ENCODE measurements around the gene PRKAR2B.
"Not testable (repeated sequence)": the region's sequence is repeated elsewhere in the genome, so short reads cannot be mapped to it uniquely, and the experiment has no call there.

The PRKAR2B gene

DNA sequence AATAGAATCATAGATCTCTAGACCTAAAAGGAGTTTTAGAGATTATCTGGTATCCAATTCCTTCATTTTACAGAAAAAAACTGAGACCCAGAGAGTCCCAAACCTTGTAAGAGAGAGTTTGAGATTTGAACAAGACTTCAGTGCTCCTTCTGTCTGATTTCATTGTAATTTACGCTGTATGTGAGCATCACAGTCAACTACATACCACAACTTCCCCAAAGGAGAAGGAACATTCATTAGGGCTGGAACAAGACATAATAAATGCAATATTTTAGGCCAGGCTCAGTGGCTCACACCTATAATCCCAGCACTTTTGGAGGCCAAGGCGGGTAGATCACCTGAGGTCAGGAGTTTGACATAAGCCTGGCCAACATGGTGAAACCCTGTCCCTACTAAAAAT, 17.3 kb upstream of the PRKAR2B start:
- DNase-seq (ENCODE audit: low read depth), result no peak

DNA sequence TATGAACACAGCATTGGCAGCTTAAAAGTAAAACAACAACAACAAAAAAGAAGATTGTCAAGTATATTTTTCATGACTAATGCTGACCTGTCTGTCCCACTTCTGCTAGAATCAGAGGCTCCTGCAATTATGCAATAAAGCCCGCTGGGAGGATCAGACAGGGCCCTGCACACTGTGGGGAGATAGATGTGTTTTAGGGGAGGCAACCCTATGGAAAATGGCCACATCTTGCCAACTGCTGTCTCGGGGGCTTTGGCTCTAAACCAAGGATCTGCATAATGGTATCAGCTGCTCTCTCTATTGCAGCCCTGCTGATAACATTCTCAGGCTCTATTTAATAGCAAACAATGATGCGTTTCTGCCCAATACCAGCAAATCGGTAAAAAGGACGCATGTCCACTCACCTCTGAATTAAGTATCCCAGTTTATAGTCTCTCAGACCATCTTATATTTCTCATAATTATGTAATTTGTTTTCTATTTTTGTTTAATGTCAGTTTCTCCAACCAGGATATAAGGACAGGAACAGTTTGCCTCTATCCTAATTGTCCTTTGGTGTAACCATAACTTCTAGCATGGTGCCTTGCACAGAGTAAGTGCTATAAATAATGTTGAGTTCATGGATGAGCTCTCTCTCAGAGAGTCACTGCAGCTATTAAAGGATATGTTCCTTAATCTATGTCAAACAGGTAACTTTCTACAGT, 15.3 kb upstream of the PRKAR2B start:
- no peak for DNase-seq (ENCODE audit: low read depth)

DNA sequence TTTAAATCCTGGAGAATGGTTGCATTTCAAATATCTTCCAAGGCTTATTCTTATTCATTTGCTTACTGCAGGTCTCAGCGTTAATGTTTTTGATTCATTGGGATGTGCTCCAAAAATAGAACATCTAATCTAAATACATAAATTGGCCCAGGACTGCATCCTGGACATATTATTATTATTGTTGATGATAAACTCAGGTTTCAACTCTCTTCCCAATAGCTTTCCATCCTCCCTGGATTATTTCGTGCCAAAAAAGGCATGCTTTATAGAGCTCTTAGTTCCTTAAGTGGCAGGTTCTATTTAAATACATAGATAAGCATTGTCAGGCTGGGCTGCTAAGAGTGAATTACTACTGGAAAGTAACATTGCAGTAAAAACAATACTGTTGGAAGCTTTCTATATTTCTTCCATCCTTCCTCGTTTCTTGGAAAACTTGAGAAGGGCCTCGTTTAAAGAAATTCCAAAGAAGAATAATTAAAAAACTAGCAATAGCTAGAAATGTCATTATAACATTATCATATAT, 14.7 kb upstream of the PRKAR2B start:
- DNase-seq (ENCODE audit: low read depth), result no peak

DNA sequence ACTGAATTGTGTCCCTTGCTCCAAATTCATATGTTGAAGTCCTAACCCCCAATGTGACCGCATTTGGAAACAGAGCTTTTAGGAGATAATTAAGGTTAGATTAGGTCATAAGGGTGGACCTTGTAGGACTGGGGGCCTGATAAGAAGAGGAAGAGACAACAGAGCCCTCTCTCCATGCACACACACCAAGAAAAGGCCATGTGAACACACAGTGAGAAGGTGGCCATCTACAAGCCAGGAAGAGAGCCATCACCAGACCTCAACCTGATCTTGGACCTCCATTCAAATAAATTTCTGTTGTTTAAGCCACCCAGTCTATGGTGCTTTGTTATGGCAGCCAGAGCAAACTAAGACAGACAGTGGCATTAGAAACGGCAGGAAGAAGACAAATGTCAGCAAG, 12.5 kb upstream of the PRKAR2B start:
- no peak for DNase-seq (ENCODE audit: low read depth)

DNA sequence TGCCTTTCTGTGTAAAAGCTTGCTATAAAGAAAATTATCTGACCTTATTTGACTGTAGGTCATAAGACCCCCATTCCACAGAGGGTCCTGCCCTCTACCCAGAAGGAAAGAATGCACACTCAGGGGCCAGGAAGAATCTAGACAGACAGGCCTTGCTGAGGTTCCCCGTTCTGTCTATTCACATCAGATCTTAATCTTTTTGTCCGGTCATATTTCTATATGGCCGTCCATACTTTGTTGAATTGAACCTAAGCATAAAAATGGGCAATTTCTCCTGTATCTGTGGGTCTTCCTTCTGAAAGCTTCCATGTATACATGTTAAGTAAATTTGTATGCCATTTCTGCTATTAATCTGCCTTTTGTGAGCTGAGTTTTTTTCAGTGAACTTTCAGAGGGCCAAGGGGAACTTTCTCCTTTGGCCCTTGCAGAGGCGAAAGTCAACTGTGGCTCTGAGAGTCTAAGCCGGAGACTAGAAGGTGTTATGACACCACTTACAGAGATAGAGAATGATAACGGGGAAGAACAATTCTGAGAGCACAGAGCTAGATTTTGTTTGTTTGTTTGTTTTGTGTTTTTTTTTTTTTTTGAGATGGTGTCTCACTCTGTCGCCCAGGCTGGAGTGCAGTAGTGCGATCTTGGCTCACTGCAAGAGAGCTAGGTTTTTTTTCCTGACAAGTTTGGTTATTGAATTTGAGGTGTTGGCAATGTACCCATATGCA, 11.6 kb upstream of the PRKAR2B start:
- DNase-seq (ENCODE audit: low read depth), result no peak

DNA sequence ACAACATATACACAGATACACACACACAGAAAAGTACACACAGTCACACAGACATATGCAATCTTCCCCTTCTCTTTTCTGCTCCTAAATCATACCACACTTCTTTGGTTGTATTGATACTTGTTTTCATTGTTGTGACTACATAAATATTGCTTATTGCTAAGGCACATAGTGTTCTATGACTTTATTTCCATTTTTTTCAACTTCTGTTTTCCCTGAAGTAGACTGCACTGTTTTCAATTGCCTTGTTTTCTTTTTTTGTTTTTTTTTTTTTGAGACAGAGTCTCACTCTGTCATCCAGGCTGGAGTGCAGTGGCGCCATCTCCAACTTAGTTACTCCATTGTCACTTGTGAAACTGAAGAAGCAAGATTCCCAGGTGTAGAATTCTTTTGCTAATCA, 10.0 kb upstream of the PRKAR2B start:
- DNase-seq (ENCODE audit: low read depth), result no peak

DNA sequence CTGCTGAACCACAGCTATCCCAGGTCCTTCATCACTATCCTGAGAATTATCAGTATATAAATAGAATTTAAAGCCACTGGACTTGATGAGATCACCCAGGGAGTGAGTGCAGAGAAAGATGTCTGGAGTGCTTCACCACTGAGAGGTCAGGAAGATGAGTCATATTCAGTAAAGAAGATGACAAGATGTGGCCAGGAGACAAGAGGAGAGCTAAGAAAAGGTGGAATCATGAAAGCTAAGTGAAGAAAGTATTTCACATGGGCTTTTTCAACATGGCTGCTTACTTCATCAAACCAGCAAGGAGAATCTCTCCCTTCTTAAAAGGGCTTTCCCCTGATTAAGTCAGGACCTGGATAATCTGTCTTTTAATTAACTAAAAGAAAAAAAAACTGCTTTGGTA, 9.1 kb upstream of the PRKAR2B start:
- DNase-seq (ENCODE audit: low read depth), result no peak

DNA sequence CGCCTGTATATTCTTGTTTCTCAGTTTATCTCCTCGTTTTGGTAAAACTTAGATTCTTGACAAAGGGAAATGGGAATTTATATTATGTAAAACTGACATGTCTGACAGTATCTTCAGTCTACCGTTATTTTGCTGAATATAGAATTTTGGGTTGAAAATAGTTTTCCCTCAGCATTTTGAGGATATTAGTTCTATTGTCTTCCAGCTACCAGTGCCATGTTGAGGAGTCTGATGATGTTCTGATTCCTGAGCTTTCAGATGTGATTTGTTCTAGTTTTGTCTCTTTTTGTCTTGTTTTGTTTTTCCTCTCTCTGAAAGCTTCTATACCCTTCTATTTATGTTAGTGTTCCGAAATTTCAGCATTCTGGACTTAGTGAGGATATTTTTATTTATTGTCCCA, 8.0 kb upstream of the PRKAR2B start:
- DNase-seq (ENCODE audit: low read depth), result no peak

DNA sequence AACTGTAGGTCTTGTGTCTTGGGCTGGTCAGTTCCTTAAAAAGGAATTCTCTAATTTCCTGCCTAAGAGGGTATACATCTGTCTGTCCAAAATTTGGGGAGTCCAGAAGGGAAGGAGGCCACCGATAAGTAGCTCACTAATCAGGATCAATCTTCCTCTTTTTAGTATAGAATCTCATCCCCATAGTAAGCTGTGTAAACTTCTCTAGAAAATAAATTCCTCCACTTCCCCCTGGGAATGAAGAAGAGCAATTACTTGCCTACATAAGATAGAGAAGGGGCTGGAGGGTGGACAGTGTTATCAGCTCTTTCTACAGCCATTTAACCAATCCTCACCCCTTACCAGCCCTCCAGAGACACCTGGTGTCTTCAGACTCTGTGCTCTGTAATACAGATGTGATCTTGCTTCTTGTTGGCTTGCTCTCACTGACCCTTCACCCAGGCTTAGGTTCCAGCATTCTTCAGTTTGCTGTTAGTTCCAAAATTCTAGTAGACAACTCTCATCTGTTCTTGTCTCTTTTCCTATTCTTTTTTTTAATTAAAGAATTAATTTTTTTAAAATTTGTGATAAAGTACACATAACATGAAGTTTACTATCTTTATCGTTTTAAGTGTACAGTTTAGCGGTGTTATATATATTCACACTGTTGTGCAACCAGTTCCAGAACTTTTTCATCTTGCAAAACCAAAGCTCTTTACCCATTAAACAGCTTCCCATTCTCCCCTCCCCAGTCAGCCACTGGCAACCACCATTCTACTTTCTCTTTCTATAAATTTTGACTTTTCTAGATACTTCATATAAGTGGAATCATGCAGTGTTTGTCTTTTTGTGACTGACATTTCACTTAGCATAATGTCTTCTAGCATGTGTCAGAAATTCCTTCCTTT, 6.5 kb upstream of the PRKAR2B start:
- DNase-seq (ENCODE audit: low read depth), result no peak

DNA sequence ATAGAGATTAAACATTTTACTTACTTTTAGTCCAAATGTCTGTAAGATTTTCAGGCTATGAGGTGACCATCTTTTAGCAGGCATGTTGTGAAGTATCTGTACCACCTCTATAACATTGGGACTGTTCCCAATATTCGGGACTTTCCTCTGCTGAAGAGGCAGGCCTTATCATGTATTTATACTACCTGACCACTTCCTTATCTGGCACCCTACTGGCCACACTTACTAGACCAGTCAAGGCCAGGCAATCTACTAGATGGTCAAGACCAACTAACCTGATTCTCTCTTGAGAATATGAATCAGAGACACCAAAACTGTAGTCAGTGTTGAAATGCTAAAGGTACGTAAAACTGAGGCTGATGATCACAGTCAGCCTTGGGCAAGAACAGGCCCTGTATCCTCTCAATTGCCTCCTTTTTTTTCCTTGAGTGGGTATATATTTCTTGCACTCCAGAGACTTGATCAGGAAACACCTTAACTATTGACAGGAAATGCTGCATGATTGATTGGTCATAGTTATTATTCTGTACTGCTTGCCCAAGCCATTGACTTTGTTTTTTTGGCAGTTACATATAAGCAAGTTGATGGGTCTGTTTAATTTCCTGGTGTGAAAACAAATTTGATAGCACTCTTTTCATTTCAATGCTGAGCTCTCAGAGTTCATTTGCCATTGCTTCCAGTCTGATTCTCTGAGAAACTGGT, 5.2 kb upstream of the PRKAR2B start:
- no peak for DNase-seq (ENCODE audit: low read depth)

DNA sequence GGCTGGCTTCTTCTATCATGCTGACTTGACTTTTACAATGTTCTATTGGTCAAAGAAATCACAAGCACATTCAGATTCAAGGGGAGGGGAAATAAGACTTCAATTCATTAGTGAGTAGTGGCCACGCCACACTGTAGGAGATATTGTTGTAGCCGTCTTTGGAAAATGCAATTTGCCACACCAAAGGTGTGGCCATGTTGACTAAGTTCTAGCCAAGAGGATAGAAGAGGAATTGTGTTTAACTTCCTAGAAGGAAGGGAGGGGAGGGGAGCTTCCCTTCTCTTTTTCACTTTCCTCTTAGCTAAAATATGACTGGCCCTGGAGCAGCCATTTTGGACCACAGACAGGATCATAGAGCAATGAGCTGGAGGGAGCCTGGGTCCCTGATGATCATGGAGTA, 3.4 kb upstream of the PRKAR2B start:
- DNase-seq (ENCODE audit: low read depth), result no peak

DNA sequence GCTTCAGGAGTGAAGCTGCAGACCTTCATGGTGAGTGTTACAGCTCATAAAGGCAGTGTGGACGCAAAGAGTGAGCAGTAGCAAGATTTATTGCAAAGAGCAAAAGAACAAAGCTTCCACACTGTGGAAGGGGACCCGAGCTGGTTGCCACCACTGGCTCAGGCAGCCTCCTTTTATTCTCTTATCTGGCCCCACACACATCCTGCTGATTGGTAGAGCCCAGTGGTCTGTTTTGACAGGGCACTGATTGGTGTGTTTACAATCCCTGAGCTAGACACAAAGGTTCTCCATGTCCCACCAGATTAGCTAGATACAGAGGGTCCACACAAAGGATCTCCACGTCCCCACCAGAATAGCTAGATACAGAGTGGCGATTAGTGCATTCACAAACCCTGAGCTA, 2.7 kb upstream of the PRKAR2B start:
- DNase-seq (ENCODE audit: low read depth), result not testable (repeated sequence)

DNA sequence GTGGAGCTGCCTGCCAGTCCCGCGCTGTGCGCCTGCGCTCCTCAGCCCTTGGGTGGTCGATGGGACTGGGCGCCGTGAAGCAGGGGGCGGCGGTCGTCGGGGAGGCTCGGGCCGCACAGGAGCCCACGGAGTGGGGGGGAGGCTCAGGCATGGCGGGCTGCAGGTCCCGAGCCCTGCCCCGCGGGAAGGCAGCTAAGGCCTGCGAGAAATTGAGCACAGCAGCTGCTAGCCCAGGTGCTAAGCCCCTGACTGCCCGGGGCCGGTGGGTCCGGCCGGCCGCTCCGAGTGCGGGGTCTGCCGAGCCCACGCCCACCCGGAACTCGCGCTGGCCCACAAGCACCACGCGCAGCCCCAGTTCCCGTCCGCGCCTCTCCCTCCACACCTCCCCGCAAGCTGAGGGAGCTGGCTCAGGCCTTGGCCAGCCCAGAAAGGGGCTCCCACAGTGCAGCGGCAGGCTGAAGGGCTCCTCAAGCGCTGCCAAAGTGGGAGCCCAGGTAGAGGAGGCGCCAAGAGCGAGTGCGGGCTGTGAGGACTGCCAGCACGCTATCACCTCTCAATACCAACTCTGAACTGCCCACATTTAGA, 2.1 kb upstream of the PRKAR2B start:
- DNase-seq (ENCODE audit: low read depth), result not testable (repeated sequence)

DNA sequence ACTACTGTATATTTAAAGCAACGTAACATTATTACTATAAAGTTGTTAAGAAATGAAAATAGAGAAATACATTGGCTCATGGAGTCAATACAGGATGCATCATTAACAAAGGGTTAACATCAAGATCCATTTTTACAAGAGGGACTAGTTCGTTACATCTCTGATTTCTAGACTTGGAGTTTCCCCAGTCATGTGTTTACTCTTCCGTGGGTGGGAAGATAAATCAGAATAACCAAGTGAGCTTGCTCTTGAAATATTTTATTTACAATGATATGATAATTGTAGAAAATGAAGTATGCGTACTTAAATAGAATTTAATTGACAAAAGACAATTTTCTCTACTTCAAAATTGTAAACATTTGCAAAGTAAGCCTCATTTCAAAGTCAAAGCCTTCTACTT, 1.0 kb upstream of the PRKAR2B start:
- DNase-seq (ENCODE audit: low read depth), result no peak

DNA sequence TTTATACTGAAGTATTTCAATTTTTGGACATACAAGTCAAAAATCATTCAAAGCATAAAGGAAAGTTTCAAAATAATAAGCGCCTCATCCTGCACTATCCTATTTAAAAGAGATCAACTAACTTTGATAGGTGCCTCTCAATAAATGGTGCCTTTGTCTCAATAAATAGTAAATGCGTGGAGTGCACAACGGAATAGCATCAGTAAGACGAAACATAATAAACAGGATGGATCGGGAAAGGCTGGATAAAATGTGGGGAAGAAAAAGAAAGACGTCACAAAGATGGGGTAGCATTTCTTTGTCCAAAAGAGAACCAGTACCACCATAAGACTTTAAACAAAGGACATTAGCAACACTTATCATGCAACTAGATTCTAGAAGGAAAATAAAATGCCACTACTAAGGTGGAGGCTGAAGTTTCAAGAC, 571 bp upstream of the PRKAR2B start:
- DNase-seq (ENCODE audit: low read depth), result no peak

DNA sequence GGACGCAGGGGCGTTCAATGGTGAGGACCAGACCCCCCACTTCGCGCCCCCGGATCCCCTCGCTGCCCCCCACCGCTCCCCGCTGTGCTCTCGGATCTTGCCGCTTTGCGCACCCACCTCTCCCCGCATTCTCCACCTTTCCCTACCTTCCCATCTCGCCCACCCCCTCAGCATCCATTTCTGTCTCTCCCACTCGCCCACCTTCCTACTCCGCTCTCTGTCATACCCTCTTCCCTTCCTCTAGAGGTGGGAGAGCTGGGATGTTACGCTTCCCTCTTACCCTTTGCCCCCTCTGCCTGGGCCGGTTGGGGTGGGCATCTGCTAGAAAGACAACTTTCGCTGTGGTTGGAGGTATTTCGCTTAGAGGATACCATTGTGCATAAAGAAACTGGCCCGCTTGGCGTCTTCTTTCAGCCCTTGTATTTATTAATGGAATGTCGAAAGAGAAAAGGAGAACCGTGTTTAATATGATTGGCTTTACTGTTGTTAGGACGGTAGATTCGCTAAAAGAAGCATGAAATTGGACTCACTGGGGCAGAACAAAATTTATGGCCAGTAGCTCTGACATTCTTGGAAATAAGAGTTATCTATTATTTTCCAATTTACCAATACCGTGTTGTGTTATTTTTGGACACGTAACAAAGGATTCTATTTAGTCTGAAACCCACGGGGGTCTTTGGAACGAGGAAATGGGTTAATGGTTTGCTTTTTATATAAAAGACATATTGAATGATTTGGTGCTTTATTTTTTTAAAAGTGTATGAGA, 873 bp downstream of the PRKAR2B start:
- DNase-seq (ENCODE audit: low read depth), result no peak

DNA sequence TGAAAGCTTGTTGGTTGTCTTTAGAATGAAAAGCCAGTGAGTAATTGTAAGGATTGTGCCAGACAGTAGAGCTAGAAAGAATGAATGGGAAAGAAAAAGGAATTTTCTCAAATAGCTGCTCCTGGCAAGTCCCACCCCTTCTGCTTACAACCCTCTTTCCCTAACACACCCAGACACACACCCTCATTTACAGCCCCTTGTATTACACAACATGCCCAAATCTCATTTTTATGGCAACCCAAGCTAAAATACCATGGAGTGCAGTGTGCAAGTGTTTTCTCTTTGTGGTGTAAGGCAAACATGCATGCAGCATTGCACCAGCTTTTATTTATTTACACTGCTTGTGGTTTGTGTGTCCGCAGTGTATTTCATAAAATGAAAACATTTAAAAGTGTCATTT, 1.5 kb downstream of the PRKAR2B start:
- DNase-seq (ENCODE audit: low read depth), result no peak

DNA sequence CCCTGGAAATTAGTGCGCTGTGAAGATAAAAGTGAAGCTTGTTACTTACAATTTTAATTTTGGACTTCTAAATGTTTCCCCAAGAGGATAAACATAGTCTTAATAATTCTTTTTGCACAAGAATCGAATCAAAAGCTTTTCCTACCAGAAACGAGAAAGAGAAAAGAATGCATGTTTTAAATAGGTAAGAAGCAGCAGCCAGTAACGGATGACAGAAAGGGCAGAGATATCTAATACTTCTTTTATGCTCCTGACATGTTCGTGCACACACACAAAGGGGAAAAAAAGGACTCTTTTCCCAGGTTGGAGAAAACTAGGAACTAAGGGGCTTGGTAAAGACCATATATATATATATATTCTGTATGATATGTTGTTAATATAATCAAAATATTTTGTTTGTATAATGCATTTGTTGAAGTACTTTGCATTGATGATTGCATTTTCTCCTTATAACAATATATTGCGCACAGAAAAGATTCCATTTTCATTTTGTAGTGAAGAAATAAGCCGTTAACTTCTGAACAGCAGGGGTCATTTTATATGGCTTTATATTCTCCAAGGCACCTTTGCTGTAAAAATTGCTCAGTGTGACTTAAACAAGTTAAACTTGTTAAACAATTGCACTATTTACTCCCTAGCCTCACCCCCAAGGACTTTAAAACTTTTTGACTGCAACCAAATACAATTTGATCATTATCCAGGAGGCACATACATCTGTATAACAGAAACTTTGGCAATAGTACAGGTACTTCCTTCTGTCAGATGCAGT, 2.2 kb downstream of the PRKAR2B start:
- DNase-seq (ENCODE audit: low read depth), result no peak

DNA sequence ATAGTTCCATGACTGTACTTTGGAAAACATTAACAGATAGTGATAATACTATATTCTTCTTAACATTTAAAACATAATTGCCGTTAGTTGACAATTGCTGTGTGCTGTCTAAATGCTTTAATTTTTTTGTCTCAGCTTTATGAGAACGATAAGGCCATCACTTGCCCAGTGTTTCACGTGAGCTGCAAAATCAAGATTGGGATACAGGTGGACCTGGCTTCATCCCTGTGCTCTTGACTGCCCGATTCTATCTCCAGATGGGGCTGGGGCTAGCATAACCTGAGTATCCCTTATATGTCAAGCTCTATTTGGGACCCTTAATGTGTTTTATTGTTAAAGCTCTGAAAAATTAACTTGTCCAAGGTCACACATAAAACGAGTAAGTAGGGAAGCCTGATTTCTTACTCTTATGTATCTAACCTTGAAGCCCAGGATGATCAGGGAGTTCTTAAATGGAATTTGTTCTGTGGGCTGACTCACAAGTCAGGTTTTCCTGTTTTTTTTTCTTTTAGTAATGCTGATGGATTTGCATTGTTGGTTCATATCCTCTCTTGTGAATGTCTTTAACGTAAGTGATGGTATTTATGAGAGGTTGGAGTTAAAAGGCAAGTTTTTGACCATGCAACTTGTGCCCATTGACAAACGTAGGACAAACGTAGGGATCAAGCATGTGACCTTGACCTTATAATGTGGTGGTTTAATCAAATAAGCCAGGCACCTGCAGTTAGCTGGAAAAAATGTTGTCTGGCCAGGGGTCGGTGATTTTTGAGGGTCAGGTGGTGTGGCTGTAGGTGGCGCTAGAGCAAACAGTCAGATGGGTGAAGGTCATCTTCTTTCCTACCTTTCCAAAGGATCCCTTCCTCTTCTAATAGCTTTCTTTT, 3.6 kb downstream of the PRKAR2B start:
- DNase-seq (ENCODE audit: low read depth), result no peak

Measured in CMK (cell line).